Measurements from ENCODE around the gene CD48.

CD48 gene

GRCh38 chr1:160711602-160712311, at the start of gene CD48:
Gene CD48 (minus strand): TSS chr1:160711822. CDS start chr1:160711763, 59 bp downstream.
- no peak for DNase-seq

GRCh38 chr1:160761046-160761445, 49.4 kb upstream of the CD48 start:
- no peak for DNase-seq

GRCh38 chr1:160759740-160760139, 48.1 kb upstream of the CD48 start:
- DNase-seq, result no peak

GRCh38 chr1:160758521-160758920, 46.9 kb upstream of the CD48 start:
- DNase-seq, result no peak

GRCh38 chr1:160756849-160757201, 45.2 kb upstream of the CD48 start:
- no peak for DNase-seq

GRCh38 chr1:160755911-160756848, 44.6 kb upstream of the CD48 start:
- DNase-seq, result no peak

- DNase-seq, result no peak
These were observed 43.8 kb upstream of the CD48 start for GRCh38 chr1:160755461-160755860.

- no peak for DNase-seq
These were observed 42.0 kb upstream of the CD48 start for GRCh38 chr1:160753594-160753993.

- no peak for DNase-seq
These were observed 41.3 kb upstream of the CD48 start for GRCh38 chr1:160752924-160753323.

- no peak for DNase-seq
These were observed 40.8 kb upstream of the CD48 start for GRCh38 chr1:160752406-160752805.

GRCh38 chr1:160750608-160751007, 39.0 kb upstream of the CD48 start:
- no peak for DNase-seq

- no peak for DNase-seq
These were observed 37.3 kb upstream of the CD48 start for GRCh38 chr1:160748878-160749269.

- DNase-seq, result no peak
These were observed 36.7 kb upstream of the CD48 start for GRCh38 chr1:160748181-160748877.

GRCh38 chr1:160747717-160748116, 36.1 kb upstream of the CD48 start:
- DNase-seq, result no peak

- DNase-seq, result no peak
These were observed 35.3 kb upstream of the CD48 start for GRCh38 chr1:160746836-160747500.

- no peak for DNase-seq
These were observed 33.9 kb upstream of the CD48 start for GRCh38 chr1:160745551-160745950.

GRCh38 chr1:160744852-160745520, 33.4 kb upstream of the CD48 start:
- no peak for DNase-seq

- DNase-seq, result no peak
These were observed 32.7 kb upstream of the CD48 start for GRCh38 chr1:160744199-160744851.

GRCh38 chr1:160743266-160743665, 31.6 kb upstream of the CD48 start:
- DNase-seq, result no peak

GRCh38 chr1:160742428-160743127, 31.0 kb upstream of the CD48 start:
- DNase-seq, result no peak
